ENCODE data around the gene RASL11B.
"Not testable (repeated sequence)": the region's sequence is repeated elsewhere in the genome, so short reads cannot be mapped to it uniquely, and the experiment has no call there.

RASL11B gene

GRCh38 chr4:52861879-52862616 lies at the start of gene RASL11B:
Gene RASL11B, plus strand, starts transcription at chr4:52862317. Its CDS starts 191 bp downstream, at chr4:52862508.
- peak; percentile 86 to 90 for DNase-seq

GRCh38 chr4:52813546-52813945 lies 48.6 kb upstream of the RASL11B start:
- DNase-seq, result no peak

- DNase-seq, result no peak
These were observed 39.5 kb upstream of the RASL11B start for GRCh38 chr4:52822583-52822971.

GRCh38 chr4:52822972-52823701 lies 39.0 kb upstream of the RASL11B start:
- DNase-seq, result peak; percentile 35 to 46

GRCh38 chr4:52823702-52824092 lies 38.4 kb upstream of the RASL11B start:
- DNase-seq, result peak in 1 of 2 experiments; percentile 24

GRCh38 chr4:52824270-52824602 lies 37.9 kb upstream of the RASL11B start:
- DNase-seq, result no peak

- DNase-seq, result no peak
These were observed 37.3 kb upstream of the RASL11B start for GRCh38 chr4:52824603-52825459.

- no peak for DNase-seq
These were observed 36.5 kb upstream of the RASL11B start for GRCh38 chr4:52825460-52826090.

GRCh38 chr4:52833941-52834525 lies 28.1 kb upstream of the RASL11B start:
- DNase-seq, result no peak

- DNase-seq, result not testable (repeated sequence)
These were observed 27.3 kb upstream of the RASL11B start for GRCh38 chr4:52834641-52835456.

GRCh38 chr4:52836120-52836519 lies 26.0 kb upstream of the RASL11B start:
- no peak for DNase-seq

GRCh38 chr4:52836678-52837077 lies 25.4 kb upstream of the RASL11B start:
- DNase-seq, result no peak

GRCh38 chr4:52837716-52838558 lies 24.2 kb upstream of the RASL11B start:
- no peak for DNase-seq

- DNase-seq, result no peak
These were observed 23.2 kb upstream of the RASL11B start for GRCh38 chr4:52838729-52839586.

- DNase-seq, result no peak
These were observed 21.4 kb upstream of the RASL11B start for GRCh38 chr4:52840531-52841370.

GRCh38 chr4:52841682-52842456 lies 20.2 kb upstream of the RASL11B start:
- DNase-seq, result no peak

GRCh38 chr4:52842792-52843191 lies 19.3 kb upstream of the RASL11B start:
- DNase-seq, result no peak

GRCh38 chr4:52843351-52843750 lies 18.8 kb upstream of the RASL11B start:
- no peak for DNase-seq

All from activated T-cell treated with anti-CD3 and anti-CD28 coated beads, Interleukin-2, amount 50 U/mL, for 48 hours (primary cell).